A549 treated with Mapracorat at 1 μM for 4 hours (cell line): ENCODE data around the gene SPZ1. TPM values are rescaled to one million over a fixed set of nuclear protein-coding genes. Genes with fewer than 3 reads are reported as not detected.

Source experiments
- total RNA-seq: library from RNA; stranded (reverse); fragments of 200-300 nt; extraction: Qiagen RNA extraction; gene quantifications from 5 replicates; pipeline ENCODE4 v1.2.3, GENCODE V29; 2022

Gene SPZ1
- not detected in 5 replicates for total RNA-seq

DNA sequence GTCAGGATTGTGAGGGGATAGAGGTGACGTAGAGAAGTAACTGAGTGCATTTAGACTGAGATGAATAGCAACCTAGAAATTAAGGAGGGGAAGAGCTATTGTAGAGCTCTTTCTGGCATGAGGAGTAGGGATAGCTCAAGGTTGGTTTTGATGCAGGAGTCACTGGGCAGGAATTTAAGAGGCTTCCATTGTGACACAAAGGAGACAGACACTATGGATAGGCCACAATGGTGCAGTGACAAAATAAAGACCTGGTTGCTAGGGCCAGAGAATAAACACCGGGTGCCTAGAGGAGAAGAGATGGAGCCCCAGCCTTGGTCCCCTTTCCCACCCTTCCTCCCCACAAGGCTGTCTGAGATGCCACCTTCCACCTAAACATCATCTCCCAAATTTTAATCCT, at the start of gene SPZ1:
Gene SPZ1 (plus strand): TSS at position 301 of the 400 bp plus-strand sequence. CDS start 214 bp downstream, outside the sequence.

Other genes with a start within 250 kb of the SPZ1 start
- 5.0 to 6.8 TPM (median 6.0 TPM) in 5 replicates for gene SERINC5, start 64.0 kb upstream of the SPZ1 start, total RNA-seq
- 11.8 to 17.3 TPM (median 15.7 TPM) in 5 replicates for gene ZFYVE16, start 88.1 kb downstream of the SPZ1 start, total RNA-seq
- 1.1 to 2.3 TPM (median 1.5 TPM) in 5 replicates for gene FAM151B, start 168.1 kb downstream of the SPZ1 start, total RNA-seq